Measurements from ENCODE around the gene CEP112. TPM values are rescaled to one million over a fixed set of nuclear protein-coding genes. Genes with fewer than 3 reads are reported as not detected.

Gene CEP112
- total RNA-seq, 4 donors from 2014 or later = 0.53 to 41.3 (median 5.7) TPM

DNA sequence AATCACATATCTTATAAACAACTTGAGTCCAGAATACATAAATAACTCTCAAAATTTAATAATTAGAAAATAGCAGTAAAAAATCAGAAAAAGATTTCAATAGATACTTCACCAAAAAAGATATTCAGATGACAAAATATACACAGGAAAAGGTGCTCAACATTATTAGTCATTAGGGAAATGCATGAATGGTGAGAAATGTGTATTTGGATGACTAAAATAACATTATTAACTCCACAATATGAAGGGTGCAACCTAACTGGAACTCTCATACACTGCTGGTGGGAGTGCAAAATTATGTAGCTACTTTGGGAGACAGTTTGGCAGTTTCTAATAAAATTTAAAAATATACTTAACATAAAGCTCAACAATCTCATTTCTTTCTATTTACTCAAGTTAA lies 368.2 kb downstream of the CEP112 start:
- no peaks in the 10 kb centered on the region for H3K9me3 ChIP-seq
- no peak for TF ChIP-seq POLR2A (IDR thresholded peaks at IDR 0.05)
- TF ChIP-seq, protein P1, sequence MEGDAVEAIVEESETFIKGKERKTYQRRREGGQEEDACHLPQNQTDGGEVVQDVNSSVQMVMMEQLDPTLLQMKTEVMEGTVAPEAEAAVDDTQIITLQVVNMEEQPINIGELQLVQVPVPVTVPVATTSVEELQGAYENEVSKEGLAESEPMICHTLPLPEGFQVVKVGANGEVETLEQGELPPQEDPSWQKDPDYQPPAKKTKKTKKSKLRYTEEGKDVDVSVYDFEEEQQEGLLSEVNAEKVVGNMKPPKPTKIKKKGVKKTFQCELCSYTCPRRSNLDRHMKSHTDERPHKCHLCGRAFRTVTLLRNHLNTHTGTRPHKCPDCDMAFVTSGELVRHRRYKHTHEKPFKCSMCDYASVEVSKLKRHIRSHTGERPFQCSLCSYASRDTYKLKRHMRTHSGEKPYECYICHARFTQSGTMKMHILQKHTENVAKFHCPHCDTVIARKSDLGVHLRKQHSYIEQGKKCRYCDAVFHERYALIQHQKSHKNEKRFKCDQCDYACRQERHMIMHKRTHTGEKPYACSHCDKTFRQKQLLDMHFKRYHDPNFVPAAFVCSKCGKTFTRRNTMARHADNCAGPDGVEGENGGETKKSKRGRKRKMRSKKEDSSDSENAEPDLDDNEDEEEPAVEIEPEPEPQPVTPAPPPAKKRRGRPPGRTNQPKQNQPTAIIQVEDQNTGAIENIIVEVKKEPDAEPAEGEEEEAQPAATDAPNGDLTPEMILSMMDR (IDR thresholded peaks at IDR 0.05) = no peak
- H3K27ac ChIP-seq = no peak overlapping the region
- no peaks in the 10 kb centered on the region for H3K27me3 ChIP-seq
- H3K4me1 ChIP-seq = no peaks in the 10 kb centered on the region
- no peak for DNase-seq
- H3K4me3 ChIP-seq = no peak overlapping the region
- H3K36me3 ChIP-seq = peaks cover 0 to 4% (median 0%) of the 10 kb centered on the region in 3 donors

DNA sequence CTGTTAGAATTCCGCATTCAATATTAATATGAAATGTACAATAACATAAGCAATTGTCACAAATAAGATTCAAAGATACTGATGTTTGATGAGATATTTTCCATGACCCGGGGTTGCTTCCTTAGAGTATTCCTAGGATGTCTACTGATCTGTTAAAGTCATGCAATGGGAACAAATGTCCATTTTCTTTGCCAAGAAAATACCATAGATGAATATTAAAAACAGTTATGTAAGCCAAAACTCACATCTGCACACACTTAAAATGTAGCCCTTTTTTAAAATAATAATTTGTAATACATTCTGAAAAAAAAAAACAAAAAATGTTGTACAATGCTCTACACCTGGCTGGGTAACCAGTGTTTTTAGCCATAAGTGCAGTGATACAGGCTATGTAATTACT lies 371.1 kb downstream of the CEP112 start:
- Histone ChIP-seq H3K9me3 (no peaks in the 10 kb centered on the region), H3K27me3 (no peaks in the 10 kb centered on the region), H3K4me1 (no peaks in the 10 kb centered on the region), H3K36me3 (peaks cover 0 to 4% (median 0%) of the 10 kb centered on the region in 3 donors), H3K27ac (no peak overlapping the region), H3K4me3 (no peak overlapping the region)
- TF ChIP-seq, protein P1 (IDR thresholded peaks at IDR 0.05) = no peak
- TF ChIP-seq POLR2A (IDR thresholded peaks at IDR 0.05) = no peak
- no peak for DNase-seq

DNA sequence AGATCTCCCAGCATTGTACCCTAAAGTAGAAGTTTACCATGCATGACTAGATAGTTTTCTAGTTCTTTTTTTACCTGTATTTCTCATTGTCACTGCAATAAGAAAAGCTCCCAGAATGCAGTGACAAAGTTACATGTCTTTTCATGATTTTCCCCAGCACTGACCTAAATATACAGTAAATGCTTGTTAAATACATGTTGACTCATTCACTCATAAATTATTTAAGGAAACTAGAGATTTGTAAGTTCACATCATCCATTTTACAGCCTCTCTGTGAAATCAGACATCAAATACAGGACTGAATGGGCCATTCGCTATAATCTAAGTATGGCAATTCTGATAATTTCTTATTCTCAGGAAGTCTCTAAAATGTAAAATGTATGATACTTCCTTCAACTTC lies 371.6 kb downstream of the CEP112 start:
- Histone ChIP-seq H3K4me1 (no peaks in the 10 kb centered on the region), H3K4me3 (no peak overlapping the region), H3K36me3 (peaks cover 0 to 4% (median 0%) of the 10 kb centered on the region in 3 donors), H3K9me3 (no peaks in the 10 kb centered on the region), H3K27ac (no peak overlapping the region), H3K27me3 (no peaks in the 10 kb centered on the region)
- DNase-seq = no peak
- no peak for TF ChIP-seq POLR2A (IDR thresholded peaks at IDR 0.05)
- TF ChIP-seq, protein P1 (IDR thresholded peaks at IDR 0.05) = no peak

DNA sequence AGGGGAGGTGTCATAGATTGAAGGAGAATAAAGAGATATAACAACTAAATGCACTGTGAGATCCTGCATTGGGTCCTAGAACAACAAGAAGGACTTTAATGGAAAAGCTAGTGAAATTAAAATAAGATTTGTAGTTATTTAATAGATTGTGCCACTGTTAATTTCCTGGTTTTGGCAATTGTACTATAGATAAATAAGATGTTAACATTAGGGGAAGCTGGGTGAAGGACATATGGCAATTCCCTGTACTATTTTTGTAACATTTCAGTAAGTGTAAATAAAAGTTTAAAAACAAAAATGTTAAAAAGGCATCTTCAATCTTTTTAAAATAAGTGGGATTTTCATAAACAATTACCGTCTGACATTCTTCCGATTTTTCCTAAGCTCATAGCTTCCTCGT lies 372.1 kb downstream of the CEP112 start:
- no peak overlapping the region for H3K27ac ChIP-seq
- H3K9me3 ChIP-seq = no peaks in the 10 kb centered on the region
- no peaks in the 10 kb centered on the region for H3K27me3 ChIP-seq
- H3K4me1 ChIP-seq = no peaks in the 10 kb centered on the region
- H3K36me3 ChIP-seq = peaks cover 0 to 4% (median 0%) of the 10 kb centered on the region in 3 donors
- no peak overlapping the region for H3K4me3 ChIP-seq
- DNase-seq = no peak
- TF ChIP-seq, protein P1 (IDR thresholded peaks at IDR 0.05) = no peak
- no peak for TF ChIP-seq POLR2A (IDR thresholded peaks at IDR 0.05)

DNA sequence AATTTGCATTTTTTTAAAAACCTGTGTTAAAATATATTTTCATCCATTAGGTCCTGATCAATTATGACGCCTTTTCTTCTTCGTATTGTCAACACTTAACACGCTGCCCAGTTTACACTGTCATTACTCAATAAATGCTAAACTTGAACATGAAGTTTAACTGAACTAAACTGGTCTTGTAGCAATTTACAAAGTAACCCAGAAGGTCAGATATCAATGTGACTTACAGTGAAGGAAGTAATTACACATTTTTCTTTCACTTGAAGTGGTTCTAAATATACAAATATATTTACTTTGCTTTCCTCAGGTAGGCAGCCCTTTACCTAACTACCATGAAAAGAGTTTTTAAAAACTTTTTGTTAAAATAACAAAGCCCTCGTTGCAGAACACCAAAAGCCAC lies 374.0 kb downstream of the CEP112 start:
- TF ChIP-seq, protein P1 (IDR thresholded peaks at IDR 0.05) = no peak
- no peak for TF ChIP-seq POLR2A (IDR thresholded peaks at IDR 0.05)
- Histone ChIP-seq H3K27me3 (no peaks in the 10 kb centered on the region), H3K9me3 (no peaks in the 10 kb centered on the region), H3K4me3 (no peak overlapping the region), H3K4me1 (no peaks in the 10 kb centered on the region), H3K27ac (no peak overlapping the region), H3K36me3 (peaks cover 0 to 4% (median 0%) of the 10 kb centered on the region in 3 donors)
- DNase-seq = no peak

DNA sequence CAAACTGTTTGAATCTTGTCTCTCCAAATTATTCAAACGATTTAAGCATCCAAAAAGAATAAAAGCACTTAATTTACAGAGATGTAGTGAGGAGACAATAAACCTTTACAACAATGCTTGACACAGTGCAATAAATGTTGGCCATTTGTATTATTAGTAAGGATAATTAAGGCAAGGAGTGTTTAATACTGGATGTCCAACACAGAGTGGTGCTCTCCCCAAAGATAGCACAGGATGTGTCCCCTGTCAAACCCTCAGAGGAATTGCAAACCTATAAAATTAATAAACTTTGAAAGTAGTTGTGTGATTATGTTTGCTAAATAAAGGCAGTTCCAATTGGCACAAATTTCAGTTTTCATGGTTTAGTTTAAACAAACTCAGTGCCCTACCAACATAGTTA lies 377.5 kb downstream of the CEP112 start:
- Histone ChIP-seq H3K27ac (no peak overlapping the region), H3K9me3 (no peaks in the 10 kb centered on the region), H3K27me3 (no peaks in the 10 kb centered on the region), H3K4me3 (no peak overlapping the region), H3K36me3 (no peaks in the 10 kb centered on the region), H3K4me1 (no peaks in the 10 kb centered on the region)
- no peak for TF ChIP-seq POLR2A (IDR thresholded peaks at IDR 0.05)
- TF ChIP-seq, protein P1 (IDR thresholded peaks at IDR 0.05) = no peak
- DNase-seq = no peak
